HepG2 (cell line): ENCODE measurements around the gene PELI3. TPM values are rescaled to one million over a fixed set of nuclear protein-coding genes. Genes with fewer than 3 reads are reported as not detected.

Source experiments
- ADNP ChIP-seq: sonication (generic); formaldehyde crosslinking; IDR thresholded peaks from 2 replicates; pipeline ENCODE4 v1.4.0; 2020; ENCODE audit warnings: missing genetic modification reagents
- CCAR2 ChIP-seq: fragments of 200-400 bp; formaldehyde crosslinking; optimal IDR thresholded peaks from 2 replicates; pipeline ENCODE3; 2018; ENCODE audit warnings: low read depth, mild to moderate bottlenecking, low read length, moderate library complexity
- CCDC6 ChIP-seq: sonication (generic); formaldehyde crosslinking; IDR thresholded peaks from 2 replicates; pipeline ENCODE4 v1.8.1; 2022; ENCODE audit warnings: mild to moderate bottlenecking, missing genetic modification reagents, moderate library complexity
- CENPX ChIP-seq: sonication (generic); formaldehyde crosslinking; IDR thresholded peaks from 2 replicates; pipeline ENCODE4 v1.9.0; 2021; ENCODE audit warnings: mild to moderate bottlenecking, missing genetic modification reagents, moderate library complexity
- GFI1 ChIP-seq: sonication (generic); formaldehyde crosslinking; IDR thresholded peaks from 2 replicates; pipeline ENCODE4 v1.5.0; 2020; ENCODE audit warnings: missing genetic modification reagents, mild to moderate bottlenecking, borderline replicate concordance
- MIER3 ChIP-seq: IDR thresholded peaks from 2 replicates; pipeline ENCODE4 v1.6.1; 2016; ENCODE audit warnings: missing compliant biosample characterization, borderline replicate concordance
- MYPOP ChIP-seq: sonication (generic); formaldehyde crosslinking; IDR thresholded peaks from 2 replicates; pipeline ENCODE4 v1.8.1; 2023; ENCODE audit warnings: mild to moderate bottlenecking, moderate library complexity, missing genetic modification reagents
- NCOA5 ChIP-seq: sonication (generic); formaldehyde crosslinking; IDR thresholded peaks from 2 replicates; pipeline ENCODE4 v1.4.0; 2020; ENCODE audit warnings: missing genetic modification reagents
- NKX3-1 ChIP-seq: sonication (generic); formaldehyde crosslinking; IDR thresholded peaks from 2 replicates; pipeline ENCODE4 v1.5.0; 2020; ENCODE audit warnings: missing genetic modification reagents
- POGZ ChIP-seq: sonication (generic); formaldehyde crosslinking; IDR thresholded peaks from 2 replicates; pipeline ENCODE4 v1.4.0; 2020; ENCODE audit warnings: mild to moderate bottlenecking, missing genetic modification reagents
- POLR2G ChIP-seq: fragments of 200-400 bp; formaldehyde crosslinking; IDR thresholded peaks from 2 replicates; pipeline ENCODE4 v1.6.1; 2018; ENCODE audit warnings: mild to moderate bottlenecking, low read depth, low read length, moderate library complexity
- SAFB2 ChIP-seq: sonication (generic); formaldehyde crosslinking; IDR thresholded peaks from 2 replicates; pipeline ENCODE4 v1.5.1; 2020; ENCODE audit warnings: missing genetic modification reagents, low read depth, mild to moderate bottlenecking, borderline replicate concordance
- TAF1 ChIP-seq: sonication (generic); formaldehyde crosslinking; IDR thresholded peaks from 2 replicates; pipeline ENCODE4 v1.4.0; 2020; ENCODE audit warnings: missing genetic modification reagents
- TBL1XR1 ChIP-seq: fragments of 150-350 bp; IDR thresholded peaks from 2 replicates; pipeline ENCODE4 v1.6.1; 2014; ENCODE audit warnings: borderline replicate concordance, low read length; ENCODE audit not compliant: partially characterized antibody
- TEAD2 ChIP-seq: sonication (generic); formaldehyde crosslinking; IDR thresholded peaks from 2 replicates; pipeline ENCODE4 v1.9.0; 2021; ENCODE audit warnings: missing genetic modification reagents
- ZBTB21 ChIP-seq: sonication (generic); formaldehyde crosslinking; IDR thresholded peaks from 2 replicates; pipeline ENCODE4 v1.4.0; 2020; ENCODE audit warnings: missing genetic modification reagents
- ZBTB25 ChIP-seq: IDR thresholded peaks from 2 replicates; pipeline ENCODE4 v1.6.1; 2018; ENCODE audit warnings: missing genetic modification reagents
- ZBTB44 ChIP-seq: sonication (generic); formaldehyde crosslinking; IDR thresholded peaks from 2 replicates; pipeline ENCODE4 v1.4.0; 2020; ENCODE audit warnings: missing genetic modification reagents
- ZFP36L1 ChIP-seq: sonication (generic); formaldehyde crosslinking; IDR thresholded peaks from 2 replicates; pipeline ENCODE4 v1.8.0; 2022; ENCODE audit warnings: mild to moderate bottlenecking, missing genetic modification reagents, moderate library complexity
- ZNF263 ChIP-seq: sonication (generic); formaldehyde crosslinking; IDR thresholded peaks from 2 replicates; pipeline ENCODE4 v1.4.0; 2020; ENCODE audit warnings: missing genetic modification reagents
- ZNF574 ChIP-seq: sonication (generic); formaldehyde crosslinking; IDR thresholded peaks from 2 replicates; pipeline ENCODE4 v1.4.0; 2020; ENCODE audit warnings: missing genetic modification reagents
- ZNF703 ChIP-seq: sonication (generic); formaldehyde crosslinking; IDR thresholded peaks from 2 replicates; pipeline ENCODE4 v1.5.1; 2020; ENCODE audit warnings: missing genetic modification reagents, mild to moderate bottlenecking, moderate library complexity, borderline replicate concordance
- ZNF749 ChIP-seq: sonication (generic); formaldehyde crosslinking; IDR thresholded peaks from 2 replicates; pipeline ENCODE4 v1.8.0; 2022; ENCODE audit warnings: mild to moderate bottlenecking, missing genetic modification reagents, moderate library complexity, borderline replicate concordance
- ZNF772 ChIP-seq: sonication (generic); formaldehyde crosslinking; IDR thresholded peaks from 2 replicates; pipeline ENCODE4 v1.5.0; 2020; ENCODE audit warnings: mild to moderate bottlenecking, missing genetic modification reagents
- polyA plus RNA-seq, 8 experiments: library from polyadenylated mRNA; depleted of rRNA in 3 of 8; stranded (reverse) in 7 of 8; unstranded in 1 of 8; fragments of >200 nt; fragmentation: Illumina TruSeq in 4 of 8; extraction: Trizol in 4 of 8; gene quantifications; 2 replicates each; pipeline versions ENCODE4 v1.2.1 to v1.2.3, GENCODE V29; 2011 to 2016; ENCODE audit warnings: low read depth in 4 of 8, missing spikeins in 1 of 8, mixed read lengths in 1 of 8; ENCODE audit not compliant: insufficient read depth in 1 of 8
- total RNA-seq, 5 experiments: library from RNA; depleted of rRNA; stranded (reverse); fragments of >200 nt; fragmentation: Illumina TruSeq; extraction: Trizol; gene quantifications; 2 replicates each; pipeline ENCODE4 v1.2.3, GENCODE V29; 2016; ENCODE audit warnings: low read depth in 1 of 5

Gene PELI3
- total and polyA plus RNA-seq, 2 of the 13 experiments (the other 11 are each of a cell fraction or from before 2014, with no cell fraction given) = 2.0 to 4.0 TPM

GRCh38 chr11:66418168-66418985 is 48.3 kb upstream of the PELI3 start (continued):
- TF ChIP-seq ZNF703 (CRISPR knock-in tag) (no peak), POLR2G (no peak), CENPX (CRISPR knock-in tag) (no peak), CCAR2 (no peak), TBL1XR1 (no peak), ZNF772 (CRISPR knock-in tag) (0 out of 2 replicates have a peak, but pooled peaks have one; percentile 63), ADNP (no peak), GFI1 (CRISPR knock-in tag) (0 out of 2 replicates have a peak, but pooled peaks have one; percentile 25), TAF1 (CRISPR knock-in tag) (peak; percentile 24; the same call in 1 of the 2 replicates), ZBTB21 (CRISPR knock-in tag) (peak; percentile 26; the same call in 1 of the 2 replicates), NKX3-1 (CRISPR knock-in tag) (peak; percentile 92), CCDC6 (CRISPR knock-in tag) (0 out of 2 replicates have a peak, but pooled peaks have one; percentile 43), POGZ (no peak), NCOA5 (CRISPR knock-in tag) (no peak), ZNF263 (CRISPR knock-in tag) (peak; percentile 72), ZBTB44 (CRISPR knock-in tag) (peak; percentile 90; the same call in 1 of the 2 replicates), MYPOP (CRISPR knock-in tag) (no peak), TEAD2 (0 out of 2 replicates have a peak, but pooled peaks have one; percentile 73), ZNF749 (CRISPR knock-in tag) (peak; percentile 92), SAFB2 (CRISPR knock-in tag) (no peak), ZBTB25 (CRISPR knock-in tag) (peak; percentile 85), MIER3 (peak; percentile 71; the same call in 1 of the 2 replicates), ZFP36L1 (no peak), ZNF574 (CRISPR knock-in tag) (peak; percentile 82)
